ENCODE measurements around the gene SLC39A8. TPM values are rescaled to one million over a fixed set of nuclear protein-coding genes. Genes with fewer than 3 reads are reported as not detected.

The SLC39A8 gene
- total RNA-seq, 1 donor from 2014 or later, result 11.4 TPM

GRCh38 chr4:102219129-102219528 lies 126.2 kb downstream of the SLC39A8 start:
- no peak overlapping the region for H3K4me3 Mint-ChIP-seq

DNA sequence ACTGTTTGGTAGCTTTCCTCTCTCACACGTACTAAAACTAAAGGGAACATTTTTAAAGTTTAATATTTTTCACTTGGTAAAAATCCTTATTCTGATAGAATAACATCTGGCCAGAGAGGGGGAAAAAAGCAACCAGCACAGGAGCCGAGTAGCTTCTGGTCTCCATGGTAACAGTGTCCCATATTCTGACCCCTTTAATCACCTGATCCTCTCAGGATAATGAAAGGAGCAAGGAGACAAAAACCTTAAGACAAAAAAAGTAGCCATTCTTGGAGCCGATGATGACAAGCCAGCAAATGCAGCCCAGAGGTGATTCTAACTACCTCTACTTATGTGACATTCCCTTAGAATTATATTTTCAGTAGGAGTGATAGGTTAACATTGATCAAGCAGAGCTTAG lies 126.6 kb downstream of the SLC39A8 start:
- no peaks in the 10 kb centered on the region for H3K27me3 Mint-ChIP-seq (ENCODE audit: low read depth)
- DNase-seq (ENCODE audit: low read depth, low spot score), result no peak
- H3K36me3 Mint-ChIP-seq (ENCODE audit: low read depth), result no peaks in the 10 kb centered on the region
- H3K4me3 Mint-ChIP-seq, result no peak overlapping the region
- peaks cover 9% of the 10 kb centered on the region for H3K4me1 Mint-ChIP-seq
- TF ChIP-seq, protein P1, sequence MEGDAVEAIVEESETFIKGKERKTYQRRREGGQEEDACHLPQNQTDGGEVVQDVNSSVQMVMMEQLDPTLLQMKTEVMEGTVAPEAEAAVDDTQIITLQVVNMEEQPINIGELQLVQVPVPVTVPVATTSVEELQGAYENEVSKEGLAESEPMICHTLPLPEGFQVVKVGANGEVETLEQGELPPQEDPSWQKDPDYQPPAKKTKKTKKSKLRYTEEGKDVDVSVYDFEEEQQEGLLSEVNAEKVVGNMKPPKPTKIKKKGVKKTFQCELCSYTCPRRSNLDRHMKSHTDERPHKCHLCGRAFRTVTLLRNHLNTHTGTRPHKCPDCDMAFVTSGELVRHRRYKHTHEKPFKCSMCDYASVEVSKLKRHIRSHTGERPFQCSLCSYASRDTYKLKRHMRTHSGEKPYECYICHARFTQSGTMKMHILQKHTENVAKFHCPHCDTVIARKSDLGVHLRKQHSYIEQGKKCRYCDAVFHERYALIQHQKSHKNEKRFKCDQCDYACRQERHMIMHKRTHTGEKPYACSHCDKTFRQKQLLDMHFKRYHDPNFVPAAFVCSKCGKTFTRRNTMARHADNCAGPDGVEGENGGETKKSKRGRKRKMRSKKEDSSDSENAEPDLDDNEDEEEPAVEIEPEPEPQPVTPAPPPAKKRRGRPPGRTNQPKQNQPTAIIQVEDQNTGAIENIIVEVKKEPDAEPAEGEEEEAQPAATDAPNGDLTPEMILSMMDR (conservative IDR thresholded peaks at IDR 0.05), result no peak
- no peak overlapping the region for H3K27ac Mint-ChIP-seq (ENCODE audit: unreplicated experiment)
- H3K9me3 Mint-ChIP-seq, result peaks cover 3% of the 10 kb centered on the region

More at GRCh38 chr4:102219129-102219528, 126.2 kb downstream of the SLC39A8 start:
- Mint-ChIP-seq H3K27ac (ENCODE audit: unreplicated experiment) (no peak overlapping the region), H3K36me3 (ENCODE audit: low read depth) (no peaks in the 10 kb centered on the region), H3K27me3 (ENCODE audit: low read depth) (no peaks in the 10 kb centered on the region), H3K4me1 (peaks cover 9% of the 10 kb centered on the region), H3K9me3 (peaks cover 3% of the 10 kb centered on the region)
- TF ChIP-seq, protein P1 (conservative IDR thresholded peaks at IDR 0.05), result no peak
- no peak for DNase-seq (ENCODE audit: low read depth, low spot score)

- Mint-ChIP-seq H3K27me3 (ENCODE audit: low read depth) (no peaks in the 10 kb centered on the region), H3K27ac (ENCODE audit: unreplicated experiment) (no peak overlapping the region), H3K4me1 (peaks cover 9% of the 10 kb centered on the region), H3K36me3 (ENCODE audit: low read depth) (no peaks in the 10 kb centered on the region), H3K9me3 (peaks cover 3% of the 10 kb centered on the region), H3K4me3 (no peak overlapping the region)
- TF ChIP-seq, protein P1 (conservative IDR thresholded peaks at IDR 0.05), result no peak
- no peak for DNase-seq (ENCODE audit: low read depth, low spot score)
Observed at GRCh38 chr4:102217775-102218355, 127.4 kb downstream of the SLC39A8 start.

GRCh38 chr4:102217345-102217744 lies 127.9 kb downstream of the SLC39A8 start:
- DNase-seq (ENCODE audit: low read depth, low spot score), result no peak
- no peak overlapping the region for H3K4me3 Mint-ChIP-seq
- no peaks in the 10 kb centered on the region for H3K36me3 Mint-ChIP-seq (ENCODE audit: low read depth)
- H3K27ac Mint-ChIP-seq (ENCODE audit: unreplicated experiment), result no peak overlapping the region
- H3K4me1 Mint-ChIP-seq, result peaks cover 9% of the 10 kb centered on the region
- no peaks in the 10 kb centered on the region for H3K27me3 Mint-ChIP-seq (ENCODE audit: low read depth)
- H3K9me3 Mint-ChIP-seq, result peaks cover 3% of the 10 kb centered on the region
- TF ChIP-seq, protein P1 (conservative IDR thresholded peaks at IDR 0.05), result no peak

DNA sequence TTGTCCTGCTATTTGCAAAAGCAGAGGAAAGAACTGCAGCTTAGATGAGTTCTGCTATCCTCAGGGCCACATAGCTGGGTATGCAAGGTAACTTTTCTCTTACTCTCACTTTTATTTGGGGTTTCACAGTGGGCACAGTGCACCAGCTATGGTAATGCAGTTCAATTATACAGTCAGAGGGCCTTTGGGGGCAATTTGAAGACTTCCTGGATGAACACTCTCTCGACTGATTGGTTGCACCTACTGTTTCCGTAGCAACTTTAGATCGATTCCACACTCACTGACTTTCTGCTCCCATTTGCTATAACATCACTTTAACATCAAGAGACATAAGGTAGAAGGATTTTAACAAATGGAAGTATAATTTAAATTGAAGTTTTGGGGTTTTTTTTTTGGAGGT lies 128.6 kb downstream of the SLC39A8 start:
- TF ChIP-seq, protein P1 (conservative IDR thresholded peaks at IDR 0.05), result no peak
- H3K27ac Mint-ChIP-seq (ENCODE audit: unreplicated experiment), result no peak overlapping the region
- H3K36me3 Mint-ChIP-seq (ENCODE audit: low read depth), result no peaks in the 10 kb centered on the region
- H3K4me3 Mint-ChIP-seq, result no peak overlapping the region
- peaks cover 9% of the 10 kb centered on the region for H3K4me1 Mint-ChIP-seq
- DNase-seq (ENCODE audit: low read depth, low spot score), result no peak
- H3K27me3 Mint-ChIP-seq (ENCODE audit: low read depth), result no peaks in the 10 kb centered on the region
- H3K9me3 Mint-ChIP-seq, result no peaks in the 10 kb centered on the region
